Loucy (cell line): ENCODE data around the gene PDE4A.

Source experiments
- H2AFZ ChIP-seq: fragments of 200-600 bp; sonication (generic); 2 replicates; pipeline ENCODE4 v1.6.0; 2016; ENCODE audit warnings: antibody characterized with exemption, mild to moderate bottlenecking, low read length, moderate library complexity
- H3F3A ChIP-seq: fragments of 200-600 bp; 2 replicates; pipeline ENCODE4 v1.6.0; 2016; ENCODE audit warnings: antibody characterized with exemption, low read depth, mild to moderate bottlenecking
- H3K27me3 ChIP-seq: fragments of 200-600 bp; sonication (generic); 2 replicates; pipeline ENCODE4 v1.6.1; 2014; ENCODE audit warnings: low read length, mild to moderate bottlenecking; ENCODE audit not compliant: insufficient read depth, poor library complexity, severe bottlenecking
- H3K36me3 ChIP-seq: fragments of 200-600 bp; sonication (generic); 2 replicates; pipeline ENCODE4 v1.6.1; 2016; ENCODE audit warnings: low read length; ENCODE audit not compliant: insufficient read depth
- H3K4me1 ChIP-seq: fragments of 200-600 bp; sonication (generic); 2 replicates; pipeline ENCODE4 v1.5.1; 2014; ENCODE audit warnings: low read length, mild to moderate bottlenecking; ENCODE audit not compliant: insufficient read depth, poor library complexity, severe bottlenecking
- H3K4me2 ChIP-seq: fragments of 200-600 bp; sonication (generic); 2 replicates; pipeline ENCODE4 v1.6.0; 2014; ENCODE audit warnings: antibody characterized with exemption, low read length, low read depth, mild to moderate bottlenecking; ENCODE audit not compliant: poor library complexity, severe bottlenecking
- H3K4me3 ChIP-seq: fragments of 200-600 bp; sonication (generic); 2 replicates; pipeline ENCODE4 v1.5.1; 2014; ENCODE audit warnings: low read length, mild to moderate bottlenecking, mixed read lengths; ENCODE audit not compliant: poor library complexity, severe bottlenecking
- H3K79me2 ChIP-seq: fragments of 200-600 bp; sonication (generic); 2 replicates; pipeline ENCODE4 v1.6.1; 2014; ENCODE audit warnings: low read length; ENCODE audit not compliant: insufficient read depth
- H3K9ac ChIP-seq: fragments of 200-600 bp; sonication (generic); 2 replicates; pipeline ENCODE4 v1.6.0; 2014; ENCODE audit warnings: mild to moderate bottlenecking, low read depth, low read length, moderate library complexity; ENCODE audit not compliant: poor library complexity, severe bottlenecking
- H3K9me2 ChIP-seq: fragments of 200-600 bp; sonication (generic); replicated peaks from 2 replicates; pipeline ENCODE4 v1.6.1; 2016; ENCODE audit warnings: low read depth, low read length, mixed read lengths
- H3K9me3 ChIP-seq: fragments of 200-600 bp; sonication (generic); 2 replicates; pipeline ENCODE4 v1.6.1; 2014; ENCODE audit warnings: mild to moderate bottlenecking, antibody characterized with exemption, low read length, low read depth; ENCODE audit not compliant: insufficient read depth
- H4K20me1 ChIP-seq: fragments of 200-600 bp; sonication (generic); 2 replicates; pipeline ENCODE4 v1.6.0; 2014; ENCODE audit warnings: antibody characterized with exemption, low read length, mild to moderate bottlenecking; ENCODE audit not compliant: insufficient read depth, poor library complexity, severe bottlenecking
- EZH2phosphoT487 ChIP-seq: fragments of 200-600 bp; IDR thresholded peaks from 2 replicates; pipeline ENCODE4 v1.6.1; 2018; ENCODE audit warnings: antibody characterized with exemption, mild to moderate bottlenecking, moderate library complexity, borderline replicate concordance
- TF ChIP-seq, protein P1 (sequence below): fragments of 200-600 bp; sonication (generic); conservative IDR thresholded peaks from 2 replicates; pipeline ENCODE4 v1.5.1; 2014; ENCODE audit warnings: mild to moderate bottlenecking, antibody characterized with exemption, low read length

Gene PDE4A

GRCh38 chr19:10416083-10416379, 4.3 kb upstream of the PDE4A start:
- no peak overlapping the region for H3K4me3 ChIP-seq
- no peak overlapping the region for H2AFZ ChIP-seq
- no peaks in the 10 kb centered on the region for H3K9me2 ChIP-seq
- H3F3A ChIP-seq = peaks cover 3% of the 10 kb centered on the region; the same call in 1 of the 2 replicates
- peaks cover 19% of the 10 kb centered on the region for H3K4me1 ChIP-seq
- H3K9ac ChIP-seq = no peak overlapping the region
- no peaks in the 10 kb centered on the region for H3K79me2 ChIP-seq
- TF ChIP-seq, protein P1, sequence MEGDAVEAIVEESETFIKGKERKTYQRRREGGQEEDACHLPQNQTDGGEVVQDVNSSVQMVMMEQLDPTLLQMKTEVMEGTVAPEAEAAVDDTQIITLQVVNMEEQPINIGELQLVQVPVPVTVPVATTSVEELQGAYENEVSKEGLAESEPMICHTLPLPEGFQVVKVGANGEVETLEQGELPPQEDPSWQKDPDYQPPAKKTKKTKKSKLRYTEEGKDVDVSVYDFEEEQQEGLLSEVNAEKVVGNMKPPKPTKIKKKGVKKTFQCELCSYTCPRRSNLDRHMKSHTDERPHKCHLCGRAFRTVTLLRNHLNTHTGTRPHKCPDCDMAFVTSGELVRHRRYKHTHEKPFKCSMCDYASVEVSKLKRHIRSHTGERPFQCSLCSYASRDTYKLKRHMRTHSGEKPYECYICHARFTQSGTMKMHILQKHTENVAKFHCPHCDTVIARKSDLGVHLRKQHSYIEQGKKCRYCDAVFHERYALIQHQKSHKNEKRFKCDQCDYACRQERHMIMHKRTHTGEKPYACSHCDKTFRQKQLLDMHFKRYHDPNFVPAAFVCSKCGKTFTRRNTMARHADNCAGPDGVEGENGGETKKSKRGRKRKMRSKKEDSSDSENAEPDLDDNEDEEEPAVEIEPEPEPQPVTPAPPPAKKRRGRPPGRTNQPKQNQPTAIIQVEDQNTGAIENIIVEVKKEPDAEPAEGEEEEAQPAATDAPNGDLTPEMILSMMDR = no peak
- TF ChIP-seq EZH2phosphoT487 = no peak
- peaks cover 3% of the 10 kb centered on the region; the same call in 1 of the 2 replicates for H3K9me3 ChIP-seq
- H3K27me3 ChIP-seq = no peaks in the 10 kb centered on the region
- H3K36me3 ChIP-seq = no peaks in the 10 kb centered on the region
- no peaks in the 10 kb centered on the region for H4K20me1 ChIP-seq
- H3K4me2 ChIP-seq = peak overlapping the region; percentile 32

GRCh38 chr19:10416380-10417257, 3.7 kb upstream of the PDE4A start:
- Histone ChIP-seq H3K27me3 (no peaks in the 10 kb centered on the region), H3K36me3 (no peaks in the 10 kb centered on the region), H3K79me2 (no peaks in the 10 kb centered on the region), H3K4me3 (no peak overlapping the region), H3K9ac (no peak overlapping the region), H3K4me1 (peaks cover 19% of the 10 kb centered on the region), H2AFZ (no peak overlapping the region), H3K9me2 (no peaks in the 10 kb centered on the region), H3K9me3 (peaks cover 3% of the 10 kb centered on the region; the same call in 1 of the 2 replicates), H4K20me1 (no peaks in the 10 kb centered on the region), H3F3A (peaks cover 3% of the 10 kb centered on the region; the same call in 1 of the 2 replicates), H3K4me2 (peak overlapping the region; percentile 32)
- TF ChIP-seq EZH2phosphoT487 = no peak
- TF ChIP-seq, protein P1 = peak; percentile 60

GRCh38 chr19:10417541-10418234, 2.6 kb upstream of the PDE4A start:
- Histone ChIP-seq H3K36me3 (no peaks in the 10 kb centered on the region), H2AFZ (no peak overlapping the region), H3K9ac (no peak overlapping the region), H3K4me1 (peaks cover 13% of the 10 kb centered on the region), H3K27me3 (no peaks in the 10 kb centered on the region), H3K9me2 (no peaks in the 10 kb centered on the region), H4K20me1 (no peaks in the 10 kb centered on the region), H3F3A (no peaks in the 10 kb centered on the region), H3K4me2 (peak overlapping the region; percentile 87), H3K9me3 (peaks cover 3% of the 10 kb centered on the region; the same call in 1 of the 2 replicates), H3K79me2 (no peaks in the 10 kb centered on the region), H3K4me3 (no peak overlapping the region)
- no peak for TF ChIP-seq EZH2phosphoT487
- TF ChIP-seq, protein P1 = no peak
